ENCODE measurements around the gene CABP5.

The CABP5 gene

DNA sequence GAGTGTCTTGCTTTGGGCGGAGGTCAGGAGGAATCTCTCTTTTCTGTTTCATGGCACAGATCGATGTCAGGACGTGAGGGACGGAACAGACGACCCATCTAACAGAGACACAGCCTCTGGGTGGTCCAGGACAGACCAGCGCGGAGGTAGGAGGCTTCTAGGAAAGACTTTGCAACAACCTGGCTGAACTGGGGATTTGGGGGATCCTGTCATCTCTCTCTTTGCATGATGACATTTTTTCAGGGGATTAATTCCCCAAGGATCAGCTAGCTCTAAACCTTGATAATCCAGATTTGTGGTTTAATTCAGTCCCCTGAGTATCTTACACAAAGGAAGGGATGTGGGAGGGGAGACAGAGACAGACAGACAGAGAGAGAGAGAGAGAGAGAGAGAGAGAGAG, 14.4 kb downstream of the CABP5 start:
- no peak for DNase-seq

GRCh38 chr19:48025480-48025879, 18.4 kb downstream of the CABP5 start:
- no peak for DNase-seq

GRCh38 chr19:48023518-48023917, 20.4 kb downstream of the CABP5 start:
- DNase-seq = no peak

- no peak for DNase-seq
These were observed 20.9 kb downstream of the CABP5 start for GRCh38 chr19:48023011-48023410.

DNA sequence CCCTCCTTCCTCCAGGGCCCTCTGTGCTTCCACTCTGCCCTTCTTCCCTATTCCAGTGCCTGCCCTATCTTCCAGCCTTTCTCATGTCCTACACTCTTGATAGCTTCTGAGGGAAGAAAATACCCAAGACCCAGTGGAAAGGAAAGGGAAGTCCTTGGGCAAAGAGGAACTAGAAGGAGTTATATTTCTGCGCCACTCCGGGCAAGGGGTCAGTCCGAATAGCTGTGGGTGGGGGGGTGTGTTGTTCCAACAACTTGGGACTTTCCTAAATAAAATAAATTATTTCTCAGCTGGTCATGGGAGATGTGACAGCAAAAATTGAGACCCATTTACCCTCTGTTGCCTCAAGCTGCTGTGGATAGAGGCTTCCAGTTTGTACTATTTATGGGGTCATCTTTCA, 23.2 kb downstream of the CABP5 start:
- DNase-seq = no peak

DNA sequence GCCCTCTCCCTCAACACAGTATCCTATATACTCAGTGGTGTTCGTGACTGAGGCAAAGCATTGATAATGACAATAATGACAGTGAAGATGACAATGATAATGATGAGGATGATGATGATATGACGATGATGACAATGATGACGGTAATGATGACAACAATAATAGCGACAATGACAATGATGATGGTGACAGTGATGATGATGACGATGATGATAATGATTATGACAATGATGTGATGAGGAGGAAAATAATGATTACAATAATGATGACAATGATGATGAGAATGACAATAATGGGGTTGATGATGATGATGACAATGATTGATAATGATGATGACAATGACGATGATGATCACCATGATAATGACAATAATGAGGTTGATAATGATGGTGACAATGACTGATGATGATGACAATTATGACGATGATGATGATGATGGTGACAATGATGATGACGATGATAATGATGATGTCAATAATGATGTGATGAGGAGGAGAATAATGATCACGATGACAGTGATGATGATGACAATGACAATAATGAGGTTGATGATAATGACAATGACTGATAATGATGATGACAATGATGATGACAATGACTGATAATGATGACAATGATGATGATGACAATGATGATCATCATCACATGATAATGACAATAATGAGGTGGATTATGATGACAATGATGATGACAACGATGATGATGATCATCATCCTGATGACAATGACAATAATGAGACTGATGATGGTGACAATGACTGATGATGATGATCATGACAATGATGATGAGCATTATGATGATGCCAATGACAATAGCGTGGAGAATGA, 32.7 kb downstream of the CABP5 start:
- DNase-seq = no peak

- no peak for DNase-seq
These were observed 37.1 kb downstream of the CABP5 start for GRCh38 chr19:48006762-48007161.

DNA sequence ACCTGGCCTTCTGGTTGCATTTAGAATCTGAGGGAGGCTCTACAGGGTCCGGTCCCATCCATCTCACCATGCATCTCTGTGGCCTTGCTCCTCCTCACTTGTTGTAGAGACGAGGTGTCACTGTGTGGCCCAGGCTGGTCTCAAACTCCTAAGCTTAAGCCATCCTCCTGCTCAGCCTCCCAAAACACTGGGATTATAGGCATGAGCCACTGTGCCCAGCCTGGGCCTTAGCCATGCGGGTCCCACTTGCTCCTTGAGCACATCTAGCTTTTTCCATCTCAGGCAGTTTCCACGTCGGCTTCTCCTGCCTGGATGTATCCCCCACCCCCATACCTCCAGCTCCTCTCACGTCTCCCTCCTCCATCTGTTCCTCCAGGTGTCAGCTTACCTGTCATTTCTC, 39.6 kb downstream of the CABP5 start:
- no peak for DNase-seq

- DNase-seq = no peak
These were observed 43.0 kb downstream of the CABP5 start for GRCh38 chr19:48000846-48001245.

DNA sequence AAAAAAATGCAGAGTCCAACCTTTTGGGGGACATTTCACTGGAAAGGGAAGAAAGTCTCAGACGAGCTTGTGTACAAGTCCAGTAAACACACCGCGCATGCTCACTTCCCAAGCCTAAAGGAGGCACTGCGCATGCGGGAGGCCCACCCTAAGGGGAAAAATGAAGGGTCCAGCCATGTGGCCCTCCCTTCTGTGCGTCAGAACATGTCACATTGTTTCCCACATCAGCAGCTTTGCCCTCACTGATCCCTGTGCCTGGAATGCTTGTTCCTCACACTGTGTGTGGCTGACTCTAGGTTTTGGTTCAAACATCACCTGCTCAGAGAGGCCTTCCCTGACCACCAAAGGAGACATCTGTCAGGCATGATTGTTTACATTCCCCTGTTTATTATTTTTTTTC, 45.1 kb downstream of the CABP5 start:
- no peak for DNase-seq

GRCh38 chr19:47996230-47996727, 47.6 kb downstream of the CABP5 start:
- DNase-seq = no peak

DNA sequence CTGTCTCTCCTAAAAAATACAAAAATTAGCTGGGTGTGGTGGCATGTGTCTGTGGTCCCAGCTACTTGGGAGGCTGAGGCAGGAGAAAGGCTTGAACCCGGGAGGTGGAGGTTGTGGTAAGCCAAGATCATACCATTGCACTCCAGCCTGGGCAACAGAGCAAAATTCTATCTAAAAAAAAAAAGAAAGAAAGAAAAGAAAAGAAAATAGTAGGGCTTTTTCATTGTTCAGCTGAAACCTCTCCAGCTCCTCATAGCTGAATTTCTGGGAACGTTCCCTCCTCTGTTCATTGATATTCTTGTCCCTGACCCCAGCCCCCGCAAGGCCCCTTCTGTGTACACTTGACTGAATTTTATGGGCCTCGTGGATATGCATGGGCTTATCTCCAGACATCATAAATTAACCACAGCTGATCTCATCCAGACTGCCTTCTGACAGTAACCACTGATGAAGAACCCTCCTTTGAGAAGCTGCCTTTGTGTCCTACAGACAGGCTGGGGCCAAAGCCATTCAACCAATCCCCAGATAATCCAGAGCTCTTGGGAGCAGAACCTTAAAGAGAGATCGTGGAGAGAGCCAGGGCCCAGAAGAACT, 49.6 kb downstream of the CABP5 start, which contains the start of gene ELSPBP1:
TSS of gene ELSPBP1 (plus strand) at position 424 of the 594 bp plus-strand sequence. CDS start 14,036 bp downstream, outside the sequence.
- no peak for DNase-seq

DNA sequence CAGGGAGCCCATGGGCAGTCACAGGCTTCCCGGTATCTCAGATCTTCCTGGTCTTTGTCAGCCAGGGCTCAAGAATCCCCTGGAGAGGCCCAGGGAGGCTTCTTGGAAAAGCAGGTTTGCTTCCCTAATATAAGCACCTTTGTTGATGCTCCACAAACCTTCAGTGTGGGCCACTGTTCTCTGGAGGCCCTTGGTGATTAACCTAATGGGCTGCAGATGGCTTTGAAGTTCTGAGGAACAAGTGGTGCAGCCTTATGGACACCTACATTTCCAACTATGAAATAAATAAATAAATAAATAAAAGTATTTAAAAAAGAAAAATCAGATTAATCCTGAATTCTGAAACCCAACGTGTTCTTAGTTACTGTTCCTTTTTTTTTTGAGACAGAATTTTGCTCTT, 51.8 kb downstream of the CABP5 start, which contains the start of gene BSPH1:
TSS of gene BSPH1 (minus strand) at position 101 of the 400 bp plus-strand sequence. CDS start at position 12, 89 bp downstream.
- no peak for DNase-seq

DNA sequence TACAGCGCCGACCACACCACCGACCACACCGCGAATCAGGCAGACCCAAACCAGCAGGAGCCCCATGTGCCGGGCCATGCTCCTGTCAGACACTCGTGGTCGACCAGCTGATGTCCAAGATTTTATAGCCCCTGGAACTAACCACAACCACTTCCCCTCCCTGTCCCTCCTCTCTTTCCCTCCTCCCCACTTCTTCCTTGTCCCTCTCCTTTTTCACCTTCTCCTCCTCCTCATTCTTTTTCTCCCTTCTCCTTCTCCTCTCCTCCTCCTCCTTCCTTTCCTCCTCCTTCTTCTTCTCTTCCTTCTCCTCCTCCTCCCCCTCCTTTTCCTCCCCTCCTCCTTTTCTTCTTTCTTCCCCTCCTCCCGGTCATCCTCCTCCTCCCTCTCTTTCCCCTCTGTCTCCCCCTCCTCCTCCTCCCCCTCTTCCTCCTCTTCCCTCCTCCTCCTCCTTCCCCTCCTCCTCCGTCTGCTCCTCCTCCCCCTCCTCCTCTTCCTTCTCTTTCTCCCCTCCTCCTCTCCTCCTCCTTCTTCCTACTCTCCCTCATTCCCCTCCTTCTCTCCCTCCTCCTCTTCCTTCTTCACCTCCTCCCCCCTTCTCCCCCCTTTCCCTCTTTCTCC, 52.6 kb downstream of the CABP5 start:
- no peak for DNase-seq

Data from NCI-H1092 treated with DMSO at 0.1 percent for 48 hours (cell line).